A549 (cell line): ENCODE measurements around the gene KCNA1. TPM values are rescaled to one million over a fixed set of nuclear protein-coding genes. Genes with fewer than 3 reads are reported as not detected.

Source experiments
- ATAC-seq, 2 experiments: fragments of 200-7000 bp in 1 of 2; fragments of >200 bp in 1 of 2; cut with Nextera tagmentation in 1 of 2; cut with Tn5 transposase in 1 of 2; 3 replicates each; pipeline versions ENCODE4 v1.8.0 to v1.9.1; 2018 to 2020; ENCODE audit warnings: mild to moderate bottlenecking in 1 of 2, moderate library complexity in 1 of 2
- CTCF ChIA-PET: fragments of 300-600 bp; sonication (Branson Sonifier 250); formaldehyde crosslinking; extraction: SDS; loops from one replicate; lab custom pipeline; 2021; ENCODE audit warnings: antibody characterized with exemption, inconsistent platforms; lab: Yijun Ruan, JAX
- POLR2A ChIA-PET: fragments of 350-600 bp; formaldehyde crosslinking; extraction: SDS; loops from one replicate; lab custom pipeline; 2021; ENCODE audit warnings: antibody characterized with exemption, inconsistent platforms; lab: Yijun Ruan, JAX
- DNase-seq, 2 experiments: peaks; one replicate each; pipeline versions ENCODE4 v3.0.0 to v3.0.0-alpha.2; 2011 to 2016; ENCODE audit warnings: low read depth in 1 of 2, low spot score in 1 of 2
- FAIRE-seq: peaks from 2 replicates; lab custom pipeline; 2011; peaks lifted over from hg19 to GRCh38; lab: Jason Lieb, UNC
- H3K27ac ChIP-seq, 2 experiments: fragments of >200 bp; sonication (Bioruptor Twin); formaldehyde crosslinking; 3 replicates each; pipeline ENCODE4 v1.5.1; 2016 to 2017
- H3K4me1 ChIP-seq: fragments of >200 bp; sonication (Bioruptor Twin); formaldehyde crosslinking; 3 replicates; pipeline ENCODE4 v1.6.1; 2016
- H3K4me2 ChIP-seq: fragments of >200 bp; sonication (Bioruptor Twin); formaldehyde crosslinking; 3 replicates; pipeline ENCODE4 v1.6.1; 2016
- H3K4me3 ChIP-seq: fragments of >200 bp; sonication (Bioruptor Twin); formaldehyde crosslinking; 3 replicates; pipeline ENCODE4 v1.5.1; 2016
- H3K9me3 ChIP-seq: fragments of >200 bp; sonication (Bioruptor Twin); formaldehyde crosslinking; 3 replicates; pipeline ENCODE4 v1.6.1; 2016
- ATOH8 ChIP-seq: fragments of 250-450 bp; sonication (Bioruptor Pico); IDR thresholded peaks from 2 replicates; pipeline ENCODE4 v1.5.0; 2020; ENCODE audit warnings: low read depth, mild to moderate bottlenecking, moderate library complexity
- CBX2 ChIP-seq: fragments of 200-600 bp; sonication (generic); IDR thresholded peaks from 2 replicates; pipeline ENCODE4 v1.6.1; 2016; ENCODE audit warnings: low read depth, mild to moderate bottlenecking, borderline replicate concordance
- CBX8 ChIP-seq: fragments of 200-600 bp; sonication (generic); IDR thresholded peaks from 2 replicates; pipeline ENCODE4 v1.6.1; 2016
- CEBPB ChIP-seq, 2 experiments: fragments of >200 bp in 1 of 2; sonication (Bioruptor Twin) in 1 of 2; formaldehyde crosslinking in 1 of 2; IDR thresholded peaks; 2 replicates each; pipeline ENCODE4 v1.6.1; 2012 to 2016
- CHD4 ChIP-seq: fragments of 200-600 bp; sonication (generic); IDR thresholded peaks from 2 replicates; pipeline ENCODE4 v1.6.1; 2016; ENCODE audit warnings: antibody characterized with exemption, mild to moderate bottlenecking, borderline replicate concordance
- E2F6 ChIP-seq: IDR thresholded peaks from 2 replicates; pipeline ENCODE4 v1.6.1; 2012; ENCODE audit warnings: low read depth, borderline replicate concordance
- HOXA7 ChIP-seq: fragments of 250-450 bp; sonication (Bioruptor Pico); IDR thresholded peaks from 2 replicates; pipeline ENCODE4 v1.5.0; 2020; ENCODE audit warnings: mild to moderate bottlenecking, moderate library complexity
- JUNB ChIP-seq: fragments of >200 bp; sonication (Bioruptor Twin); formaldehyde crosslinking; IDR thresholded peaks from 2 replicates; pipeline ENCODE4 v1.6.1; 2016
- MAX ChIP-seq: IDR thresholded peaks from 2 replicates; pipeline ENCODE4 v1.6.1; 2012
- MYC ChIP-seq: IDR thresholded peaks from 2 replicates; pipeline ENCODE4 v1.6.1; 2012; ENCODE audit warnings: mild to moderate bottlenecking, inconsistent platforms, low read length, improper control_type of control experiment, borderline replicate concordance
- NR3C1 ChIP-seq: fragments of >200 bp; sonication (Bioruptor Twin); formaldehyde crosslinking; IDR thresholded peaks from 3 replicates; pipeline ENCODE4 v1.6.1; 2017
- POLR2A ChIP-seq: IDR thresholded peaks from 2 replicates; pipeline ENCODE4 v1.6.1; 2012; ENCODE audit warnings: mild to moderate bottlenecking, low read length
- POLR2AphosphoS2 ChIP-seq: conservative IDR thresholded peaks from 2 replicates; pipeline ENCODE4 v1.6.1; 2012; ENCODE audit warnings: low read length, improper control_type of control experiment, inconsistent platforms
- RCOR1 ChIP-seq: fragments of 150-350 bp; IDR thresholded peaks from 2 replicates; pipeline ENCODE4 v1.6.1; 2014; ENCODE audit warnings: antibody characterized with exemption, low read length, low read depth
- REST ChIP-seq: fragments of 200-600 bp; sonication (generic); IDR thresholded peaks from 2 replicates; pipeline ENCODE4 v1.6.1; 2016; ENCODE audit warnings: antibody characterized with exemption, mild to moderate bottlenecking, moderate library complexity
- TFCP2L1 ChIP-seq: fragments of 250-450 bp; sonication (Bioruptor Pico); IDR thresholded peaks from 2 replicates; pipeline ENCODE4 v1.5.0; 2021; ENCODE audit warnings: mild to moderate bottlenecking
- TP53 ChIP-seq: fragments of 250-450 bp; sonication (Bioruptor Pico); IDR thresholded peaks from 2 replicates; pipeline ENCODE4 v1.5.0; 2021; ENCODE audit warnings: mild to moderate bottlenecking, moderate library complexity
- ZFP36 ChIP-seq: fragments of 450-650 bp; IDR thresholded peaks from 2 replicates; pipeline ENCODE4 v1.6.1; 2014; ENCODE audit warnings: borderline replicate concordance; ENCODE audit not compliant: partially characterized antibody
- ZNF302 ChIP-seq: fragments of 250-450 bp; sonication (Bioruptor Pico); IDR thresholded peaks from 2 replicates; pipeline ENCODE4 v1.9.0; 2021; ENCODE audit warnings: inconsistent platforms, mild to moderate bottlenecking, moderate library complexity
- ZSCAN20 ChIP-seq: fragments of 250-450 bp; sonication (Bioruptor Pico); IDR thresholded peaks from 2 replicates; pipeline ENCODE4 v1.8.0; 2022; ENCODE audit warnings: mild to moderate bottlenecking, moderate library complexity
- WGBS: methylation state at CpG from one replicate; pipeline ENCODE4 v1.1.6; 2017; ENCODE audit errors: missing lambda C conversion rate; 5-methylcytosine and 5-hydroxymethylcytosine counted together
- polyA plus RNA-seq, 4 experiments: library from polyadenylated mRNA; depleted of rRNA in 3 of 4; stranded (reverse); fragments of >200 nt; fragmentation: RNase III in 1 of 4; extraction: RNeasy Plus Mini Kit Qiagen cat#74134 plus additional on column Dnase treatment in 1 of 4; gene quantifications; 2 replicates in 3 of 4; 3 replicates in 1 of 4; pipeline ENCODE4 v1.2.3, GENCODE V29; 2011 to 2017

The KCNA1 gene
- polyA plus RNA-seq, 2 of the 4 experiments (the other 2 are of a cell fraction) = not detected

- ATAC-seq = no peak
- no peak overlapping the region for H3K4me3 ChIP-seq
- TF ChIP-seq CHD4 (no peak), POLR2AphosphoS2 (no peak), CEBPB (IDR thresholded peaks at IDR 0.05) (no peak), REST (no peak), ZFP36 (no peak), ZSCAN20 (CRISPR knock-in tag) (no peak), TFCP2L1 (CRISPR knock-in tag) (no peak), CBX8 (no peak), TP53 (no peak), E2F6 (no peak), RCOR1 (no peak), ZNF302 (CRISPR knock-in tag) (no peak), JUNB (no peak), CBX2 (no peak), MAX (no peak), POLR2A (no peak), HOXA7 (CRISPR knock-in tag) (no peak), ATOH8 (CRISPR knock-in tag) (no peak)
- 47% methylated on average over 27 of the region's 31 CpGs for WGBS
- no peak for DNase-seq
- ChIA-PET CTCF (interaction anchor here (1.2 to 2.9 kb wide), 2 partner anchors 52 to 113 kb away, joined by 3 to 21 read pairs; no protein-coding TSS in a partner anchor), POLR2A (no interaction called here)
- H3K4me1 ChIP-seq = no peaks in the 10 kb centered on the region
- no peak overlapping the region for H3K27ac ChIP-seq
- H3K9me3 ChIP-seq = no peaks in the 10 kb centered on the region
- no peak for FAIRE-seq
- no peak overlapping the region for H3K4me2 ChIP-seq
Measured at GRCh38 chr12:4908684-4909409, 858 bp upstream of the KCNA1 start.

GRCh38 chr12:4909410-4909733, 333 bp upstream of the KCNA1 start:
- WGBS = 56% methylated on average over 24 of the region's 24 CpGs
- ChIA-PET CTCF (no interaction called here), POLR2A (no interaction called here)
- no peaks in the 10 kb centered on the region for H3K4me1 ChIP-seq
- H3K27ac ChIP-seq = no peak overlapping the region
- H3K4me2 ChIP-seq = no peak overlapping the region
- ATAC-seq = no peak
- no peak for DNase-seq
- FAIRE-seq = no peak
- no peak overlapping the region for H3K4me3 ChIP-seq
- no peaks in the 10 kb centered on the region for H3K9me3 ChIP-seq
- TF ChIP-seq NR3C1 = no peak
- no peak for TF ChIP-seq MYC
